NCI-H2107 treated with DMSO at 0.1 percent for 48 hours (cell line): ENCODE results near the gene RECQL5.
"Not testable (repeated sequence)": the region's sequence is repeated elsewhere in the genome, so short reads cannot be mapped to it uniquely, and the experiment has no call there.

Source experiments
- DNase-seq: peaks from one replicate; lab custom pipeline; 2025; ENCODE audit not compliant: unreplicated experiment; lab: John Stamatoyannopoulos, UW

The RECQL5 gene

DNA sequence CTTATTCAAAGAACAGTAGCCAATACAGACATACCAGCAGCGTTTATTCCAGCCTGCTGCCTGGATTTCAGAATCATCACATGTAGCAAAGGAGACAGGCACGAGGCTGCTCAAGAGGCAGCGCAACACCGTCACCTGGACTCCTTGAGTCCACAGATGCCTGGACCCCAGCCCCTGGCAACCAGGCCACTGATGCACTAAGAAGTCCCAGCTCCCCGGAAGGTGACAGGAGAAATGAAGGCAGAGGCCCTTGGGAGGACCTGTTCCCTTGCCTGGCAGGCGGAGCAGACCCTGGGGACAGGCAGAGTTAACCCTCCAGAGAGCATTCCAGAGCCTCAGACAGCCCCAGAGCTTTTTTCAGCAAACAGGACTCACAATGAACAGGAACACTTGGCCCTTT, 17.3 kb downstream of the RECQL5 start:
- DNase-seq, result no peak

DNA sequence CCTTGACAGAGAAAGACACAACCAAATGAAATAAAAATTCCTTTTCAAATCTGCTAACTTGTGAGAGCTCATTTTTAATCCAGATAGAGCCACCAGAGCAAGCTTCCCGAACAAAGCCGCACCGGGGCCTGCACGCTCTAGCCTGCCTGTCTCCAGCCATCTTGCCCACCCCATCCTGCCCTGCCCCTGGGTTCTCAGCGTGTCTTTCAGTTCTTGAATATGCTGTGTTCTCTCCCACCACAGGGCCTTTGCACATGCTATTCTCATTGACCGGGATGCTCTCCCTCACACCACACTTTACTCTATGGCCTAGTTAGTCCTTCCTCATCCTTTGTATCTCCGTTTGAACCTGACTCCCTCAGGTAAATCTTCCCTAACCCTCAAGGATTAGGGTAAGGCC, 19.0 kb downstream of the RECQL5 start:
- DNase-seq, result no peak

DNA sequence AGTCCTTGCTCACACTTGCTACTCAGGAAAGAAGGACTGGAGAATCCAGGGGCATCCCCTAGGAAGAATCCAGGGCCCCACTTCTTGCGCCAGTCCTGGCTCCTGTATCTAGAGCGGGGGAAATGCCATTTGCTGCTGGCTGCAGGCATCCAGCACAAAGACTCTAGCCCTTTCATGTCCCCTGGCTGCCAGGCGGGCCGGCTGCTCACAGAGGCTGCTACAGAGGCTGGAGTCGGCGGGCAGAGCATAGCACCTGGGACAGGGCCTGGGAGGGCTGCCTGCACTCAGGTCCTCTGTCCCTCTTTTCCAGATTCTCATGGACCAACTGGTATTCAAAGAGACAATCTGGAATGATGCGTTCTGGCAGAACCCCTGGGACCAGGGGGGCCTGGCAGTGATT, 19.9 kb downstream of the RECQL5 start:
- no peak for DNase-seq

DNA sequence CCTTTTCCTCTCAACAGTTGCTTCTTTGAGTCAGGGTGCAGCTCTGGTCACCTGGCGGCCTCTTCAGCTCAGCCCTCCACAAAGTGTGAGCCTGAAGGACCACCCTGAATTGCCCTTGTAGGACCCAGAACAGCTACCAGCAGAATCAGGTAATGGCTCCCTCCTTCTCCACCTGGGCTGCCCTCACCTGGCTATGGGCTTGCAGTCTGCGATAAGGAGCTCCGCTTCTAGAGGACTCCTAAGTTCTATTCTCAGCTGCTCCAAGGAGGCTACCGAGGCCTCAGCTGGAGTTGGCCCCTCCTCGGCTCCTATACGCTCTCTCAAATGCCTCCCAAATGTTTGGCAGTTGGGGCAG, 20.3 kb downstream of the RECQL5 start:
- DNase-seq, result no peak

DNA sequence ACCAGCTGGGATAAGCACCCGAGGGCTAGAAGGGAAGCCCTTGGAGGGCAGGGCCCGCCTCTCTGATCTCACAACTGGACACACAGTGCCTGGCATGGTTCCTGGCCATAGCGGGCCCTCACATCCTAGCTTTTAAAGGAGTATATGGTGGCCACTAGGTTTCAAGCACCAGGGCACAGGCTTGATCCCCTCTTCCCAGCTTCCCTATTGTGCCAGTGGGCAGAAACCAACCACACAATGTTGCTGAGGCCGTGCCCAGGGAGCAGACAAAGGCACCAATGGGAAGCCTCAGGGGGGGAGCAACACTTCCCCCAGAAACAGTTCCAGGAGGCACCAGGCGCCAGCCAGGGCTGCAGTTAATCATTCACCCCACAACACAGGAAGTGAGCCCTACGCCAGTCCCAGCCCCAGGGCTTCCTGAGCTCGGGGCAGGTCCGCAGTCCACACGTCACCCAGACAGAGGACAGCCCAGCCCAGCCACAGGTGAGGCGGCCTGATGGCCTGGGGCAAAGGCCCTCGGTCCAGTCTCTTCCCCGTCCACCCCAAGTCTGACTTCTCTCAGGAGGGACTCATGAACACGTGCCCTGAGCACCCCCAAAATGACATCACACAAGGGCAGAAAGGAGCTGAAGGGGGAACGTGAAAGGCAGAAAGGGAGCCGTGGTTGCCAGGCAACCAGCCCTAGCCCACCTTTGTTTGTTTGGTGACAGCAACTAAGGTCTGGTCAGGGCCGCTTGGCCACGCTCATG, 20.9 kb downstream of the RECQL5 start:
- DNase-seq, result no peak

DNA sequence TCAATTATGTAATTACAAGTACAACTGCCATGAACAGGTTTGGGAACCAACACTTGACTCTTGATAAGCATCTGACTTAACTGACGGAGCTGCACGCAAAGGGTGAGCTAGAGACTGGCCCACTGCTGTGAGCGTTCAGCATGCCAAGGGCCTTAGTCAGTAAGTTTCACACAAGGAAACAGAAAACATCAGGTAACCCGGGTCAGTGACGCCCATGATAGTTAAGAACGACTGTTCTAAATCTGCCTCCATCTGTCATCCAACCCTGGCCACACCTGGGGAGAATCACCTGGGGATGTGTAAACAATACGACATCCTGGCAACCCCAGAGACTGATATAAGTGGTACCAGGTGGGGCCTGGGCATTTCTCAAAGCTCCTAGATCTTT, 21.5 kb downstream of the RECQL5 start:
- DNase-seq, result peak; percentile 24

DNA sequence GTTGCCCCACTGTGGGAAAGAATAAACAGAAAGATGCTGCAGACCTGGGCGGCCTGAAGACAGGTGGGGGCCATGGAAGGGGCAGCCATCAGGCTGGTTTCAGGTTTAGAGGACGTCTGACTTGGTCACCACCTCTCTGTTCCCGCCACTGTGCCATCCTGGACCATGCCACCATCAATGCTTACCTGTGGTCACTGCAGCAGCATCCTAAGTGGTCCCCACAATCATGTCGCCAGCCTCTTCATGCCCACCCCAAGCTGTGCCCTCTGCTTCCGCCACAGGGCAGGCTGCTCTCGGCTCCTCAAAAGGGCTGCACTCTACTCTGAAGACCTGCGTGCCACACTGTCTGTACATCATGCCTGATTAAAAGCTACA, 23.3 kb downstream of the RECQL5 start:
- DNase-seq, result no peak

DNA sequence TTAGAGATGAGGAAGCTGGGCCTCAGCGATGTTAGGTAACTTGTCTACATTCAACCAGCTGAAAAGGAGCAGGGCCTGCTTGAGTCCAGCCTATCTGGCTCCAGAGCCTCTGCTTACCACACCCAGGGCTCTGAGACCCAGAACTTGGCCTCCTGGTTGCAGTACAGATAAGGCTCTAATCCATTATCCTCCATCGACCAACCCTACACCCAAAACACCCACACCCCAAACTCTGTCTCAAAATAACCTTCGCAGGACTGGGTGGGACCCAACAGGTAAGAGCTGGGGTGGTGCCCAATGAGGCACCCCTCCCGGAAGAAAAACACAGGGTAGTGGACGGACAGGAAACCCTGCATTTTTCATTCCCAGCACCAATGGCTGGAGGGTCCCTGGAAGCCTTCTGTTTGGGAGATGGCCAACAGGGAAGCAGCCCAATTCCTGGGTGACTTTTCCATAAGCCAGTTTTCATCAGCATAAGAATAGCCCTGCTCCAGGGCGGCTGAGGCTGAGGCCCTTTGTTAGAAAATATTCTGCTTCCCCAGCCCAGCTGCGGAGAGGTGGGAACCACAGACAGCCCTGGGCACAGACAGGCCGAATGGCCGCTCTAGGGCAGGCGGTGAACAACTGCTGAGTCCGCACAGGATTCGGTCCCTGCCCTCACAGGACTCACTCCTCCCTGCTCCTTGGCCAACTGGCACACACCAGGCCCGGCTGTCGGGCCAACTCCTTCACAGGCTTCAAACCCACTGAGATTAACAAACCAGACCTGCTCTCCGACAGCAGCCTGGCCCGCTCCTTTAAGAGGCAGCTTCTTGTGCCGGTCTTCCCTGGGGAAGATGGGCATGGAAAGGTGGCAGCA, 23.9 kb downstream of the RECQL5 start:
- no peak for DNase-seq

DNA sequence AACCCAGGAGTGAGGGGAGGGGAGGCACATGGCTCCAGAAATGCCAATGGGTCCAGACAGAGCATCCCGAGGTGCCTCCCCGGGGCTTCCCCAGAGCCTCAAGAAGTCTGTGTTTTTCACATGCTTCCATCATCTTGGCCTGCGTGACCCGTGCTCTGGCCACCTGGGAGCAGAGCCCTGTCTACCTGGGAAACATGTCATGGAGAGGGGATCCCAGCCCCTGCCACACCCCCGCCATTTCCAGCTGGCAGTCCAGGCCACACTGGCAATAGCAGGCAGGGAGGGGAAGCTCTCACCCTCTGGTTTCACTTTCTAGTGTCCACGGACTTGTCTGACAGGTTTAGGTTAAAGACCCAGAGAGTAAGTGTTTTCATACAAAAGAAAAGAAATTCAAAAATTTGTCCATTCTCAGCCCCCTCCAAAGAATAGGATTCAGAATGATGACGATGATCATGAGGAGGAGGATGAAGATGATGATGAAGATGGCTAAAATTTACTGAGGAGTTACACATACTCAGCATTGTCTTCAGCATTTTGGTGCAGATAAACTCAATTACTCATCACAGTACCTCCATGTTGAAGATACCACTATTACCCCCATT, 24.7 kb downstream of the RECQL5 start:
- no peak for DNase-seq

DNA sequence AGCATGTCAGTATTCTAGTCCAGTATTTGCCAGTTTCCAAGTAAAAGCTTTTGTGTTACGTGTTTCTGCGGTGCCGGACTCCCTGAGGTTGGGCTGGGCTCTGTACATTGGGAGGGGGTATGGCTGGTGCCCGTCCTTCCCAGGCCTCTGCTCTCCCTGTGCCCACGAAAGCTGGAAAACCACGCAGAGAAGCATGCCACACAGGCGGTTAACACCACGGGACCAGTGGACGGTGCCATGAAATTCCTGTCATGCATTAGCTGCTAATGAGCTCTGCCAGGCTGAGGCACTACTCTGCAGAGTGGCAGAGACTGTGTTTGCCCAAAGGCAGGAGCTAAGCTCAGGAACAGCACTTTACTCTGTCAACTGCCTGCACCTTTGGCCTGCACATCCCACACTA, 25.6 kb downstream of the RECQL5 start:
- DNase-seq, result no peak

DNA sequence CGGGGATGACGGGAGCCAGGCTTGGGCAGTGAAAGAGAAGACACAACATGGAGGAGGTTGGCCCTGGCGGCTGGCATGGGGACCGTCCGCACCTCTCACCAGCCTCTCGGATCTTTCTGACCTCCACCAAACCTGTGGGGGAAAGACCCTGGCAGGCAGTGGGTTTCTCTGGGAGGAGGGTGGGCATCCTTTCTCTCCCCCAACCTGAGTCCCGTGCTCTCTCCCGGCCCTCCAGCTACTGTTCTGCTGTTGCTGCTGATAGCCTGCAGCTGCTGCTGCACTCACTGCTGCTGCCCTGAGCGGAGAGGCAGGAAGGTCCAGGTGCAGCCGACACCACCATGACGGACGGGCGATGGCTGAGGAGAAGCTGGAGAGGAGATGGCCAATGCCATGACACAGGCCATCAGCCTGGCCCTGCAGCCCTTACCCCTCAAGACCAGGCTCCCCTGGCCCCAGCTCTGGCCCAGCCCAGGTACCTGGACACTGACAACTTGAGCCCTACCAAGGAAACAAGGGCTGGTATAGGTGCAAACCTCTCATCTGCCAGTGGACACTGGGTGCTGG, 26.3 kb downstream of the RECQL5 start:
- no peak for DNase-seq

DNA sequence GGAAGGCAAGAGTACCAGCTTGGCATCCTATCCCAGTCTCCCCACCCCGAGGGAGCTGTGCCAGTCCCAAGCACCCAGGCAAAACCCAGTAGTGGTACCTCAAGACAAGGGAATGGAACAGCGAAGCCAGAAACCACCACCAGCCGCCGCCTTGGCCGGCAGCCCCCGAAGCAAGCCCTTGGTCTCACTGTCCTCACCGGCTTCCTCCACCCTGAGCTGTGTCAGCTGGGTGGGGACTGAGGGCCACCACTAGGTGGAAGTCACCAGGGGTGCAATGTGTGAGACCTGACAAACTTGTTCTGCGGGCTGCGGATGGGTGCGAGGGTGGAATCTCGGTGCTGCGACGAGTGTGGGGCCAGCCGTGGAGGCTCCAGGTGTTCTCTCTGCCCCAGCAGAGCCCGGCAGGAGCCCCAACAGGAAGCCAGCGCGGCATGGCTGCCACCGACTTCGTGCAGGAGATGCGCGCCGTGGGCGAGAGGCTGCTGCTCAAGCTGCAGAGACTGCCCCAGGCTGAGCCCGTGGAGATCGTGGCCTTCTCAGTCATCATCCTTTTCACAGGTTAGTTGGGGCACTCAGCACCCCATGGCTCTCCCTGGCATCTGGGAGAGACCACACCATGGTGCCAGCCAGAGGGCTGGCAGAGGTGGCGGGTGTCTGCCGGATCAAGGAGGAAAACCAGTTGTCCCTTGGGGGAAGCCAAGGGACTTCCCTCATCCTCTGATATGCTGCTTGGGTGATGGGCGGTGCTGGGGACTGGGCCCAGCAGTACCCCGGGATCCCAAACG, 27.0 kb downstream of the RECQL5 start:
- DNase-seq, result no peak

DNA sequence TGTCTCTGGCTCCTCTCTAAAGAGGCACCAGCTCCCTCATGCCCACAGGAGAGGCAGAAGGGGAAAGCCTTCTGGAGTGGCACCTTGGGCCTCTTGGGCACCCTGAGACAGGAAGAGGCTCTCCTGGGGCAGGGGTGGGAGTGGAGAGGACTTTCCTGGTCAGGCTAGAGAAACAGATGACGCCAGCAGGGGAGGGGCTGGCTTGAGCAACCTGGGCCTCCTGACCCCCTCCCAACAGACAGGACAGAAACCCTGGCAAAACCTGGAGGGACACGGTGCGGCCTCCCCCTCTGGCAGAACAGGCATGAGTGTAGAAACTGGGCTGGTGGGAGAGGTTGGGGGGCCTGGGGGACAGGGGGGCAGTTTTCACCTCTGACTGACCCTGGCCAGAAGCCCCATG, 27.6 kb downstream of the RECQL5 start:
- no peak for DNase-seq

DNA sequence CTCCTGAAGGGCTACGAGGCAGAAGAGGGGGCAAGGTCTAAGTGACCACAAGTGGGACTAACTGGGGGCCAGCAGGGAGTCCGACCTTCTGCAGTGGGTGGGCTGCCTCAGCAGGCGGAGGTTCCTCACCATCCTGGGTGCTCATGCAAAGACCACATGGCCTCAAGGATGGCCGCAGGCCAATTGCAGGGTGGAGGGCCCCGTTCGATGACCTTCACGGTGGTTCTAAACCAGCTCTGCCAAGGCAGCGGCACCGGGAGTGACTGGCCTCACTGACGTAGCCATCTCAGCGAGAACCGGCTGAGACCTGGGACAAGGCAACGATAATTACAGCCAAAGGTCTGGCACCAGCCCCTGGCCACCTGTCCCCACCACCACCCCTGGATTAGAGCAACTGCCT, 28.1 kb downstream of the RECQL5 start:
- no peak for DNase-seq

DNA sequence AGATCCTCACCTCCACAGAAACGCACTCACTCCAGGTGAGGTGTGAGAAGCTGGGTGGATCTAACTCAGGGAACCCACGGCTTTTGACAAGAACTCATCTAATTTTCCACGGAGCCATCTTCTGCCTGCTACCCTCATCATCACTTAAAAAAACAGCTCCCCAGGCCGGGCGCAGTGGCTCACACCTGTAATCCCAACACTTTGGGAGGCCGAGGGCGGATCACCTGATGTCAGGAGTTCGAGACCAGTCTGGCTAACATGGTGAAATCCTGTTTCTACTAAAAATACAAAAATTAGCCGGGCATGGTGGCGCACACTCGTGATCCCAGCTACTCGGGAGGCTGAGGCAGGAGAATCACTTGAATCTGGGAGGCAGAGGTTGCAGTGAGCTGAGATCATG, 28.9 kb downstream of the RECQL5 start:
- DNase-seq, result not testable (repeated sequence)

DNA sequence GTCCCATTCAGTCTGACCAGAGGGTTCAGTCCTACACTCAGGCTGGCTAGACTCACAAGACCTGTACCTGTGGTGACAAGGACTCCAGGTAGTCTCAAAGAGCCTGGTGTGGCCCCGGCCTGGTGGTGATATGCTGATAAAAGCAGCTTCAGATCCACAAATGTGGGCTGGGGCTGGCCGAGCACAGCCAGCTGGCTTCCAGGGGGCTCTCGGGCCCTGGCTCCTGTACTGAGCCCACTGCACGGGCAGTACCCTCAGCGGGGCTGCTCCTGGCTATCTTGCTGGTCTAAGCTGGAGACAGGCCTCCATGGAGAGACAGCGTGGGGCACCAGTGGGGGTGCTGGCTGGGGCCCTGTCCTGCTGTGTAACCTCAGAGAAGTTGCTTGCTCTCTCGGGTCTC, 29.4 kb downstream of the RECQL5 start:
- no peak for DNase-seq

DNA sequence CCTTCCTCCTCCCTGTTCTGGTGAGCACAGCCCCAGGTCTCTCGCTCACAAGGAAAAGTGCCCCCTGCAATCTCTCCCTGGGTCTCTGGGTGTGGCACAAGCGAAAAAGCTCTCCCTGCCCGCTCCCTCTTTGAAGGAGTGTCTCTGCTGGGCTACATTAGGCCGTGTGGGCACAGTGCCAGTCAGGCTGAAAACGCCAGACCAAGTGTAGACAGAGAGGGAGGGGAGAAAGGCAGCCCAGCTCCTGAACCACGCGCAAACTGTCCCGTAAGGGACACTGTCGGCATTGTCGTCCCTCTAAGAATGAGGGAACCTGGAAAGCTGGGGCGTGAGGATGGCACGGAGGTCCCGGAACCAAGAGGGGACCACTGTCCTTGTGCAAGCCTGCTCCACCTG, 29.8 kb downstream of the RECQL5 start:
- DNase-seq, result no peak

DNA sequence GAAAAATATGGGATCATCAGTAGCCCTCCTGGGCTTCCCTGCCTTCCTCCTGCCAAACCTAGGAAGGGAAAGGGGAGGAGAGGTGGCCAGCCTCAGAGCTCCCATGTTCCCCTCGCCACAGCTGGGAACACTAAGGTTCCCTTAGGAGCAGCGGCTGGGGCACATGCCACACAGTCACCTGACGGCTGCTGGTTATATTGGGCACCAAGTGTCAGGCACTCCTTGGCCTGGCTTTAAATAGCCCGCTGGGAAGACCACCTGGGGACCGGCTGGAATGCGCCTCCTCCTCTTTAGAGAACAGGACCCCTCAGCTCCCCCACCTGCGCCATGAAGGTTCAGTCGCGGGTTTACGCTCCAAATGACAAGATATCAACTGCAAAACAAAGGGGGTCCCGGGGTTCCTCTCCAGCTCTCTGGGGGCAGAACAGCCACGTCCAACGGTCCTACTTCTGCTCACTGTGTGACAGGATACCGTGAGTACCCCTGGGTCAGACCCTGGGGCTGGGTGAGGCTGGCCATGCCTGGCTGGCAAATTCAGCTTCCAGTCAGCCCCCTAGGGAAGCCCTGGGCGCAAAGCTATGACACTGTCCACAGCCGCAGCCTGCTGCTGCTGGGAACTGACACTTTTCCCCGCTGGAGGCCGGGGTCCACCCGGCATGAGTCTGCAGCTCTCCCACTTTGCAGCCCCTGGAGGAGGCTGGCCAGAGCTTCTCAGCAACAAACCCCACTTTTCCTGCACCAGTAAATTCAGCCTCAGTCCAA, 30.4 kb downstream of the RECQL5 start:
- no peak for DNase-seq

DNA sequence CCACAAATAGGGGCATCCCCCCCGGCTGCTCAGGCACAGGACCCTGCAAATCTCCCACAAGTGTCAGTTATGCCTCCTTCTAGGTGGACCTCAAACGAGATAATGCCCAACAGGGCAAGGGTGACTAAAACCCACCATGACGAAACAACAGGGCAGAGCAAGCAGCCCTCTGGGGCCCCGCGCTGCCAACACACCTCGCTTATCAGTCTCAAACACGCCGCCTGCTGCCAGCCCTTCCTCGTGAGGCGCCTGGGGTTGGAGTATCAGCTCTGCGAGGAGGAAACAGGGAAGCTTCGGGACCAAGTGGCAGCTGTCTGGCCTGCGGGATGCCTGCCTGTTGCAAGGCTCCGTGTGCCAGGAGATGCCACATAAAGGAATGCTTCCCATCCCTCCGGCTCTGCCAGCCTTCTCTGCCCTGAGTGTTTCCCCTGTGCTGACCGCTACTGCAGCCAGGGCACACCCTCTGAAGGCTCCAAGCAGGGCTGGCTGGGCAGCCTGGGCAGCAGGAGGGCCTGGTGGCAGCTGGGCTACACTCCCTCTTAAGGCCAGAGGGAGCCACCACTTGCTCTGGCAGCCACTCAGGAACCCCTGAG, 31.2 kb downstream of the RECQL5 start:
- no peak for DNase-seq
